GM21786 (cell line): ENCODE data around the gene APEX1.
"Not testable (repeated sequence)": the region's sequence is repeated elsewhere in the genome, so short reads cannot be mapped to it uniquely, and the experiment has no call there.

Experiments
- ATAC-seq: cut with Tn5 transposase; IDR thresholded peaks from one replicate; pipeline ENCODE4 v1.9.1; 2021; ENCODE audit not compliant: unreplicated experiment

Gene APEX1

GRCh38 chr14:20472536-20473169 lies 17.6 kb downstream of the APEX1 start:
- ATAC-seq: no peak

GRCh38 chr14:20476776-20477175 lies 21.8 kb downstream of the APEX1 start:
- no peak for ATAC-seq

GRCh38 chr14:20477211-20477876 lies 22.3 kb downstream of the APEX1 start:
- no peak for ATAC-seq

- ATAC-seq: no peak
These were observed 23.9 kb downstream of the APEX1 start for GRCh38 chr14:20478894-20479293.

GRCh38 chr14:20482382-20482781 lies 27.4 kb downstream of the APEX1 start:
- ATAC-seq: no peak

- no peak for ATAC-seq
These were observed 30.9 kb downstream of the APEX1 start for GRCh38 chr14:20485900-20486299.

GRCh38 chr14:20486684-20487395 lies 31.8 kb downstream of the APEX1 start:
- no peak for ATAC-seq

- no peak for ATAC-seq
These were observed 32.3 kb downstream of the APEX1 start for GRCh38 chr14:20487396-20487725.

- ATAC-seq: no peak
These were observed 34.3 kb downstream of the APEX1 start for GRCh38 chr14:20489093-20489994.

GRCh38 chr14:20490563-20490962 lies 35.5 kb downstream of the APEX1 start:
- no peak for ATAC-seq

GRCh38 chr14:20492486-20492885 lies 37.5 kb downstream of the APEX1 start:
- ATAC-seq: no peak

- ATAC-seq: no peak
These were observed 38.6 kb downstream of the APEX1 start for GRCh38 chr14:20493634-20494033.

GRCh38 chr14:20494935-20495766 lies 40.1 kb downstream of the APEX1 start:
- no peak for ATAC-seq

GRCh38 chr14:20498622-20499021 lies 43.6 kb downstream of the APEX1 start:
- ATAC-seq: no peak

- no peak for ATAC-seq
These were observed 44.1 kb downstream of the APEX1 start for GRCh38 chr14:20499108-20499507.

GRCh38 chr14:20499881-20500280 lies 44.9 kb downstream of the APEX1 start:
- ATAC-seq: no peak

GRCh38 chr14:20501346-20501745 lies 46.3 kb downstream of the APEX1 start:
- no peak for ATAC-seq

GRCh38 chr14:20503898-20504297 lies 48.9 kb downstream of the APEX1 start:
- ATAC-seq: no peak

GRCh38 chr14:20506276-20506675 lies 51.2 kb downstream of the APEX1 start:
- ATAC-seq: not testable (repeated sequence)

- ATAC-seq: not testable (repeated sequence)
These were observed 51.7 kb downstream of the APEX1 start for GRCh38 chr14:20506752-20507151.
